ENCODE data around the gene PINLYP. TPM values are rescaled to one million over a fixed set of nuclear protein-coding genes. Genes with fewer than 3 reads are reported as not detected.

PINLYP gene
- total and polyA plus RNA-seq, 2 experiments from 2014 or later = 7.8 to 11.1 TPM

DNA sequence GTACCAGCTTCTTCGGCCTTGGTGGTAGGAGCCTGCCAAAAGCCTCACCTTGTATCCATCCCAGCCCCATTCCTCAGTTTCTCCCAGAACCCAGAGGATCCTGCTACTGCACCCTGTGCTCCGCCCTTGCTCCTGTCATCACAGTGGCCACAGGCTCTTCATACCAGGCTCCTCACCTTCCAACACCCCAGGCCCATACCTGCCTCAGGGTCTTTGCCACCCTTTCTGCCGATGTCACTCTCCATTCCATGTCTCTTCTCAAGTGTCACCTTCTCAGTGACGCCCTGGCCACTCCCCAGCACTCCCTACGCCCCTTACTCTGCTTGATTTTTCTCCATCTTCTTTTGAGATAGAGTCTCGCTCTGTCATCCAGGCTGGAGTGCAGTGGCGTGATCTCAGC is 34.3 kb downstream of the PINLYP start (continued):
- TF ChIP-seq, protein P1, sequence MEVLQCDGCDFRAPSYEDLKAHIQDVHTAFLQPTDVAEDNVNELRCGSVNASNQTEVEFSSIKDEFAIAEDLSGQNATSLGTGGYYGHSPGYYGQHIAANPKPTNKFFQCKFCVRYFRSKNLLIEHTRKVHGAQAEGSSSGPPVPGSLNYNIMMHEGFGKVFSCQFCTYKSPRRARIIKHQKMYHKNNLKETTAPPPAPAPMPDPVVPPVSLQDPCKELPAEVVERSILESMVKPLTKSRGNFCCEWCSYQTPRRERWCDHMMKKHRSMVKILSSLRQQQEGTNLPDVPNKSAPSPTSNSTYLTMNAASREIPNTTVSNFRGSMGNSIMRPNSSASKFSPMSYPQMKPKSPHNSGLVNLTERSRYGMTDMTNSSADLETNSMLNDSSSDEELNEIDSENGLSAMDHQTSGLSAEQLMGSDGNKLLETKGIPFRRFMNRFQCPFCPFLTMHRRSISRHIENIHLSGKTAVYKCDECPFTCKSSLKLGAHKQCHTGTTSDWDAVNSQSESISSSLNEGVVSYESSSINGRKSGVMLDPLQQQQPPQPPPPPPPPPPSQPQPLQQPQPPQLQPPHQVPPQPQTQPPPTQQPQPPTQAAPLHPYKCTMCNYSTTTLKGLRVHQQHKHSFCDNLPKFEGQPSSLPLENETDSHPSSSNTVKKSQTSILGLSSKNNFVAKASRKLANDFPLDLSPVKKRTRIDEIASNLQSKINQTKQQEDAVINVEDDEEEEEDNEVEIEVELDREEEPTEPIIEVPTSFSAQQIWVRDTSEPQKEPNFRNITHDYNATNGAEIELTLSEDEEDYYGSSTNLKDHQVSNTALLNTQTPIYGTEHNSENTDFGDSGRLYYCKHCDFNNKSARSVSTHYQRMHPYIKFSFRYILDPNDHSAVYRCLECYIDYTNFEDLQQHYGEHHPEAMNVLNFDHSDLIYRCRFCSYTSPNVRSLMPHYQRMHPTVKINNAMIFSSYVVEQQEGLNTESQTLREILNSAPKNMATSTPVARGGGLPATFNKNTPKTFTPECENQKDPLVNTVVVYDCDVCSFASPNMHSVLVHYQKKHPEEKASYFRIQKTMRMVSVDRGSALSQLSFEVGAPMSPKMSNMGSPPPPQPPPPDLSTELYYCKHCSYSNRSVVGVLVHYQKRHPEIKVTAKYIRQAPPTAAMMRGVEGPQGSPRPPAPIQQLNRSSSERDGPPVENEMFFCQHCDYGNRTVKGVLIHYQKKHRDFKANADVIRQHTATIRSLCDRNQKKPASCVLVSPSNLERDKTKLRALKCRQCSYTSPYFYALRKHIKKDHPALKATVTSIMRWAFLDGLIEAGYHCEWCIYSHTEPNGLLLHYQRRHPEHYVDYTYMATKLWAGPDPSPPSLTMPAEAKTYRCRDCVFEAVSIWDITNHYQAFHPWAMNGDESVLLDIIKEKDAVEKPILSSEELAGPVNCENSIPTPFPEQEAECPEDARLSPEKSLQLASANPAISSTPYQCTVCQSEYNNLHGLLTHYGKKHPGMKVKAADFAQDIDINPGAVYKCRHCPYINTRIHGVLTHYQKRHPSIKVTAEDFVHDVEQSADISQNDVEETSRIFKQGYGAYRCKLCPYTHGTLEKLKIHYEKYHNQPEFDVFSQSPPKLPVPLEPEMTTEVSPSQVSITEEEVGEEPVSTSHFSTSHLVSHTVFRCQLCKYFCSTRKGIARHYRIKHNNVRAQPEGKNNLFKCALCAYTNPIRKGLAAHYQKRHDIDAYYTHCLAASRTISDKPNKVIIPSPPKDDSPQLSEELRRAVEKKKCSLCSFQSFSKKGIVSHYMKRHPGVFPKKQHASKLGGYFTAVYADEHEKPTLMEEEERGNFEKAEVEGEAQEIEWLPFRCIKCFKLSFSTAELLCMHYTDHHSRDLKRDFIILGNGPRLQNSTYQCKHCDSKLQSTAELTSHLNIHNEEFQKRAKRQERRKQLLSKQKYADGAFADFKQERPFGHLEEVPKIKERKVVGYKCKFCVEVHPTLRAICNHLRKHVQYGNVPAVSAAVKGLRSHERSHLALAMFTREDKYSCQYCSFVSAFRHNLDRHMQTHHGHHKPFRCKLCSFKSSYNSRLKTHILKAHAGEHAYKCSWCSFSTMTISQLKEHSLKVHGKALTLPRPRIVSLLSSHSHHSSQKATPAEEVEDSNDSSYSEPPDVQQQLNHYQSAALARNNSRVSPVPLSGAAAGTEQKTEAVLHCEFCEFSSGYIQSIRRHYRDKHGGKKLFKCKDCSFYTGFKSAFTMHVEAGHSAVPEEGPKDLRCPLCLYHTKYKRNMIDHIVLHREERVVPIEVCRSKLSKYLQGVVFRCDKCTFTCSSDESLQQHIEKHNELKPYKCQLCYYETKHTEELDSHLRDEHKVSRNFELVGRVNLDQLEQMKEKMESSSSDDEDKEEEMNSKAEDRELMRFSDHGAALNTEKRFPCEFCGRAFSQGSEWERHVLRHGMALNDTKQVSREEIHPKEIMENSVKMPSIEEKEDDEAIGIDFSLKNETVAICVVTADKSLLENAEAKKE (CRISPR knock-in tag; IDR thresholded peaks at IDR 0.05) = no peak
- TF ChIP-seq ZNF114 (CRISPR knock-in tag; IDR thresholded peaks at IDR 0.05) (no peak), STAT1 (IDR thresholded peaks at IDR 0.05; ENCODE audit: unreplicated experiment) (no peak), ZNF331 (CRISPR knock-in tag; IDR thresholded peaks at IDR 0.05; ENCODE audit: low read depth) (no peak), POLR2AphosphoS5 (IDR thresholded peaks at IDR 0.05; ENCODE audit: low read depth) (no peak)

DNA sequence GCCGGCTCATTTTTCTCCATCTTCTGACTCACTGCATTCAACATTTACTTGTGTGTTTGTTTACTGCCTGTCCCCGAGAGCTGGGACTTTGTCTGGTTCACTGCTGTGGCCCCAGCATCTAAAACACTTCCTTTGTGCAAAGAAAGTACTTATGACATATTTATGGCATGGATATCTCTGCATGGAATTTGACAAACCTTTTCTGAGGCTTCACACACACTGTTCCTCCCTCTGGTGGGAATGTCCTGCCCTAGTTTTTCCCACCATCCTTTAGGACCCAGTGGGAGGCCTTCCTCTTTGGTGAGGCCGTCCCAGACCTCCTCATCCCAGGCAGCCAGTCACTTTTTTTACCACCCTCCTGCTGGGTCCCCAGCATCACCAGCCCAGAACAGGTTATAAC is 34.9 kb downstream of the PINLYP start:
- Histone ChIP-seq H3K27me3 (ENCODE audit: insufficient read depth) (no peaks in the 10 kb centered on the region), H3F3A (replicated peaks; ENCODE audit: low read depth) (no peaks in the 10 kb centered on the region), H3K4me3 (no peak overlapping the region), H3K36me3 (ENCODE audit: insufficient read depth) (no peaks in the 10 kb centered on the region), H3K4me2 (no peak overlapping the region), H3K27ac (ENCODE audit: low read depth) (no peak overlapping the region), H4K20me1 (replicated peaks; ENCODE audit: insufficient read depth) (no peaks in the 10 kb centered on the region; the same call in 1 of the 2 replicates), H3K9me2 (ENCODE audit: insufficient read depth) (no peaks in the 10 kb centered on the region), H3K79me2 (replicated peaks; ENCODE audit: insufficient read depth) (peaks cover 6% of the 10 kb centered on the region; the same call in 1 of the 2 replicates), H3K4me1 (ENCODE audit: insufficient read depth) (no peaks in the 10 kb centered on the region), H2AFZ (no peak overlapping the region)
- no peak overlapping the region for H3K27ac Mint-ChIP-seq
- H3K36me3 Mint-ChIP-seq (ENCODE audit: low read depth) = peaks cover 36% of the 10 kb centered on the region
- ATAC-seq = no peak; the same call in 2 of the 3 replicates
- peaks cover 11% of the 10 kb centered on the region for H3K9me3 Mint-ChIP-seq
- peaks cover 9% of the 10 kb centered on the region for H3K4me1 Mint-ChIP-seq
- peaks cover 18% of the 10 kb centered on the region for H3K27me3 Mint-ChIP-seq (ENCODE audit: insufficient read depth, low read depth, poor library complexity)
- DNase-seq (ENCODE audit: low spot score) = no peak
- no peak overlapping the region; the same call in 2 of the 3 replicates for H3K4me3 Mint-ChIP-seq
- TF ChIP-seq NANOG (IDR thresholded peaks at IDR 0.05; ENCODE audit: borderline replicate concordance) = no peak
- TF ChIP-seq, protein P2, sequence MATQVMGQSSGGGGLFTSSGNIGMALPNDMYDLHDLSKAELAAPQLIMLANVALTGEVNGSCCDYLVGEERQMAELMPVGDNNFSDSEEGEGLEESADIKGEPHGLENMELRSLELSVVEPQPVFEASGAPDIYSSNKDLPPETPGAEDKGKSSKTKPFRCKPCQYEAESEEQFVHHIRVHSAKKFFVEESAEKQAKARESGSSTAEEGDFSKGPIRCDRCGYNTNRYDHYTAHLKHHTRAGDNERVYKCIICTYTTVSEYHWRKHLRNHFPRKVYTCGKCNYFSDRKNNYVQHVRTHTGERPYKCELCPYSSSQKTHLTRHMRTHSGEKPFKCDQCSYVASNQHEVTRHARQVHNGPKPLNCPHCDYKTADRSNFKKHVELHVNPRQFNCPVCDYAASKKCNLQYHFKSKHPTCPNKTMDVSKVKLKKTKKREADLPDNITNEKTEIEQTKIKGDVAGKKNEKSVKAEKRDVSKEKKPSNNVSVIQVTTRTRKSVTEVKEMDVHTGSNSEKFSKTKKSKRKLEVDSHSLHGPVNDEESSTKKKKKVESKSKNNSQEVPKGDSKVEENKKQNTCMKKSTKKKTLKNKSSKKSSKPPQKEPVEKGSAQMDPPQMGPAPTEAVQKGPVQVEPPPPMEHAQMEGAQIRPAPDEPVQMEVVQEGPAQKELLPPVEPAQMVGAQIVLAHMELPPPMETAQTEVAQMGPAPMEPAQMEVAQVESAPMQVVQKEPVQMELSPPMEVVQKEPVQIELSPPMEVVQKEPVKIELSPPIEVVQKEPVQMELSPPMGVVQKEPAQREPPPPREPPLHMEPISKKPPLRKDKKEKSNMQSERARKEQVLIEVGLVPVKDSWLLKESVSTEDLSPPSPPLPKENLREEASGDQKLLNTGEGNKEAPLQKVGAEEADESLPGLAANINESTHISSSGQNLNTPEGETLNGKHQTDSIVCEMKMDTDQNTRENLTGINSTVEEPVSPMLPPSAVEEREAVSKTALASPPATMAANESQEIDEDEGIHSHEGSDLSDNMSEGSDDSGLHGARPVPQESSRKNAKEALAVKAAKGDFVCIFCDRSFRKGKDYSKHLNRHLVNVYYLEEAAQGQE (IDR thresholded peaks at IDR 0.05; ENCODE audit: unreplicated experiment) = no peak
- TF ChIP-seq STAT1 (IDR thresholded peaks at IDR 0.05; ENCODE audit: unreplicated experiment) = no peak
- TF ChIP-seq CREB1 (CRISPR knock-in tag; IDR thresholded peaks at IDR 0.05; ENCODE audit: low read depth) = no peak
- no peak for TF ChIP-seq EZH2phosphoT487 (IDR thresholded peaks at IDR 0.05; ENCODE audit: unreplicated experiment)

Measured in GM23338 (cell line).